GDM1 (cell line): ENCODE measurements around the gene KLHL29.
"Not testable (repeated sequence)": the region's sequence is repeated elsewhere in the genome, so short reads cannot be mapped to it uniquely, and the experiment has no call there.

Experiments used
- DNase-seq: peaks from one replicate; lab custom pipeline; 2025; lab: John Stamatoyannopoulos, UW

Gene KLHL29

GRCh38 chr2:23367760-23368159 is 17.2 kb upstream of the KLHL29 start:
- DNase-seq: no peak

GRCh38 chr2:23373666-23374065 is 11.3 kb upstream of the KLHL29 start:
- DNase-seq: no peak

GRCh38 chr2:23375448-23375847 is 9.5 kb upstream of the KLHL29 start:
- no peak for DNase-seq

GRCh38 chr2:23376075-23376474 is 8.9 kb upstream of the KLHL29 start:
- DNase-seq: no peak

GRCh38 chr2:23376972-23377371 is 8.0 kb upstream of the KLHL29 start:
- DNase-seq: no peak

GRCh38 chr2:23377771-23378170 is 7.2 kb upstream of the KLHL29 start:
- DNase-seq: no peak

GRCh38 chr2:23378496-23378895 is 6.5 kb upstream of the KLHL29 start:
- no peak for DNase-seq

- DNase-seq: no peak
These were observed 5.7 kb upstream of the KLHL29 start for GRCh38 chr2:23379220-23379695.

GRCh38 chr2:23380562-23381065 is 4.4 kb upstream of the KLHL29 start:
- no peak for DNase-seq

- no peak for DNase-seq
These were observed 3.9 kb upstream of the KLHL29 start for GRCh38 chr2:23381084-23381483.

GRCh38 chr2:23381485-23381884 is 3.5 kb upstream of the KLHL29 start:
- no peak for DNase-seq

GRCh38 chr2:23383100-23383499 is 1.9 kb upstream of the KLHL29 start:
- no peak for DNase-seq

GRCh38 chr2:23385351-23385747 is 370 bp downstream of the KLHL29 start:
- no peak for DNase-seq

GRCh38 chr2:23385748-23386338 is 864 bp downstream of the KLHL29 start:
- no peak for DNase-seq

GRCh38 chr2:23386339-23387220 is 1.6 kb downstream of the KLHL29 start:
- DNase-seq: no peak

- DNase-seq: no peak
These were observed 2.2 kb downstream of the KLHL29 start for GRCh38 chr2:23387221-23387550.

GRCh38 chr2:23387845-23388244 is 2.9 kb downstream of the KLHL29 start:
- no peak for DNase-seq

GRCh38 chr2:23388294-23388693 is 3.3 kb downstream of the KLHL29 start:
- DNase-seq: no peak

- DNase-seq: no peak
These were observed 4.0 kb downstream of the KLHL29 start for GRCh38 chr2:23388756-23389514.

- no peak for DNase-seq
These were observed 5.2 kb downstream of the KLHL29 start for GRCh38 chr2:23390152-23390551.

GRCh38 chr2:23391237-23391736 is 6.3 kb downstream of the KLHL29 start:
- DNase-seq: not testable (repeated sequence)

- DNase-seq: no peak
These were observed 8.7 kb downstream of the KLHL29 start for GRCh38 chr2:23393722-23394121.
